ENCODE data around the gene EFCAB11.
A peak's percentile ranks its signal among the peaks of the same experiment; 100 is the strongest.

Gene EFCAB11

DNA sequence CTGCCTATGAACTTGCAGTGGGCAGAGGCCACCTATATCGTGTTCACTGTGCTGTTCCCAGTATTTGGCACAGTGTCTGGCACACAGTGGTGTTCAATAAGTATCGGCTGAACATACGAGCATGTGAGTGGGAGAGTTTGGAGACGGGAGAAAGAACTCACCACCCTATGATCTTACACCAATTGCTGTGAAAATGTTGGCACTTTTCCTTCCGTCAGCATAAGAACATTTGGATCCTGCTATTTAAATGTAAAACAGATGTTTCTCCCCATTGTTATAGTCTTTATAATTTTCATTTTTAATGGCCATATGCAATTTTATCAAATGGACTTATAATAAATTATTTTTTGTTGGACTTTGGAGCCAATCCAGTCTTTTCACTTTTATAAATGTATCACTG is 144.4 kb downstream of the EFCAB11 start:
- no peak for TF ChIP-seq CTCF (IDR thresholded peaks at IDR 0.05; ENCODE audit: control insufficient read depth, insufficient read depth, low read depth, low read length, missing control alignments)
- no peak for DNase-seq (ENCODE audit: low read depth)
- H3K4me3 ChIP-seq (ENCODE audit: control insufficient read depth, low read depth, low read length): no peak overlapping the region

- no peak overlapping the region for H3K4me3 ChIP-seq (ENCODE audit: control insufficient read depth, low read depth, low read length)
- no peak for TF ChIP-seq CTCF (IDR thresholded peaks at IDR 0.05; ENCODE audit: control insufficient read depth, insufficient read depth, low read depth, low read length, missing control alignments)
- no peak for DNase-seq (ENCODE audit: low read depth)
Observed at GRCh38 chr14:89807892-89808291, 146.6 kb downstream of the EFCAB11 start.

DNA sequence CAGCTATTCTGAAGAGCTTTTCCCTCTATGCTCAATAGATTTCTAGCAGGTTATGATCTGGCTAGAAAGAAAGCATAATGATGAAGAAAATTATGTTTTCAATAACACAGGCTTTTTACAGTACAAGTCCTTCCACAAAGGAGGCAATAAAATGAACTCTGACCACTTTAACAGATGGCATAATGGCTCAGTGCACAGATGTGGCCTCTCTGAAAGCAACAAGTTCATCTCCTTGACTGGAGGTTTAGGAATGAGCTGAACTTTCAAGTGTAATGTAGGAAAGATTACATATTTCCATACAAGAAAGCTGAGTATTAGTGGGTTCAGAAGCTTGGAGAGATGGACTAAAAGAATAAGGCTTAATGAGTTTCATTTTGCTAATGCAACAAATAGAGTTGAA is 147.4 kb downstream of the EFCAB11 start:
- no peak overlapping the region for H3K4me3 ChIP-seq (ENCODE audit: control insufficient read depth, low read depth, low read length)
- no peak for DNase-seq (ENCODE audit: low read depth)
- TF ChIP-seq CTCF (IDR thresholded peaks at IDR 0.05; ENCODE audit: control insufficient read depth, insufficient read depth, low read depth, low read length, missing control alignments): no peak

- H3K4me3 ChIP-seq (ENCODE audit: control insufficient read depth, low read depth, low read length): no peak overlapping the region
- TF ChIP-seq CTCF (IDR thresholded peaks at IDR 0.05; ENCODE audit: control insufficient read depth, insufficient read depth, low read depth, low read length, missing control alignments): no peak
- no peak for DNase-seq (ENCODE audit: low read depth)
Observed at GRCh38 chr14:89806451-89806850, 148.1 kb downstream of the EFCAB11 start.

GRCh38 chr14:89805501-89805900 is 149.0 kb downstream of the EFCAB11 start:
- no peak for TF ChIP-seq CTCF (IDR thresholded peaks at IDR 0.05; ENCODE audit: control insufficient read depth, insufficient read depth, low read depth, low read length, missing control alignments)
- peak; percentile 11 for DNase-seq (ENCODE audit: low read depth)
- H3K4me3 ChIP-seq (ENCODE audit: control insufficient read depth, low read depth, low read length): no peak overlapping the region

DNA sequence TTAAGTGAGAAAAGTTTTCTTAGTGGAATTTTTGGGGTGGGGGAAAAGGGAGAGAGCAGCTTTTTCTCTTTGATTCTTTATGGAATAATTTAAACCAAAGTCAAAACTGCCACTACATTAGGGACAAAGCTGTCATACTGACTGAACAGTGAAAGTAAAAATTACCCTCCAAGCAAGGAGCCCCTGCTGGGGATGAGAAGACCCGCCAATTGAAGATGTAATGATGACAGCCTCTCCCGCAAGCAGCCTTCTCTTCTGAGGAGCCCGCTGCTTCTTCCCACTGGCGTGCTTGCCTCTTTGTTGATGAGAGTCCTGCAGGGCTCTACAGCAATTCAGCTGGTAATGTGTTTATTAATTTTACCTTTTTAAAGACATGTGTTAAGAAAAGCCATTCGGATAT is 151.0 kb downstream of the EFCAB11 start:
- no peak overlapping the region for H3K4me3 ChIP-seq (ENCODE audit: control insufficient read depth, low read depth, low read length)
- no peak for DNase-seq (ENCODE audit: low read depth)
- no peak for TF ChIP-seq CTCF (IDR thresholded peaks at IDR 0.05; ENCODE audit: control insufficient read depth, insufficient read depth, low read depth, low read length, missing control alignments)

DNA sequence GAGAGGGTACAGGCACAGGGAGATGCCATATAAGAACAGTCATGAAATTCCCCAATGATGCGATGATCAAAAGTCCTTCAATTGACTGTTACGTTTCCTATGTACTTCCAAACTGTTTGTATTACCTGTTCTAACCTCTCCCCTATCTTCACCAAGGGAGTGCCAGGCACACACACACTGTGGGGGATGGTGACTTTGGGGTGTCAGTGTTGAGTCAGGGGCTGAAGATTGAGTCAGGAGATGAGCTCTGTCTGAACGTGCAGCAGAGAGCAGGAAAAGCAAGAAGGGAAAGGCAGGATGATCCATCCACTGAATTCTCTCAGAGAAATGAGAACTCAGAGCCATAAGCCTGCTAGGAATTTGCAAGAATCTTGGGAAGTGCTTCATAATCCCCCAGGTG is 153.4 kb downstream of the EFCAB11 start:
- H3K4me3 ChIP-seq (ENCODE audit: control insufficient read depth, low read depth, low read length): no peak overlapping the region
- no peak for DNase-seq (ENCODE audit: low read depth)
- no peak for TF ChIP-seq CTCF (IDR thresholded peaks at IDR 0.05; ENCODE audit: control insufficient read depth, insufficient read depth, low read depth, low read length, missing control alignments)
